Osteocyte (in vitro differentiated cells): ENCODE measurements around the gene GCNT2. TPM values are rescaled to one million over a fixed set of nuclear protein-coding genes. Genes with fewer than 3 reads are reported as not detected.
"Not testable (repeated sequence)": the region's sequence is repeated elsewhere in the genome, so short reads cannot be mapped to it uniquely, and the experiment has no call there.

ENCODE experiments used
- DNase-seq: peaks from one replicate; pipeline ENCODE4 v3.0.0; 2021; ENCODE audit warnings: mixed read lengths; ENCODE audit not compliant: unreplicated experiment; ENCODE audit errors: extremely low spot score
- H3K27ac Mint-ChIP-seq: one replicate; pipeline ENCODE4 v1.8.0; 2021; ENCODE audit warnings: mild to moderate bottlenecking, mixed read lengths; ENCODE audit not compliant: unreplicated experiment
- H3K27me3 Mint-ChIP-seq: one replicate; pipeline ENCODE4 v1.8.0; 2021; ENCODE audit warnings: mixed read lengths; ENCODE audit not compliant: unreplicated experiment
- H3K36me3 Mint-ChIP-seq: one replicate; pipeline ENCODE4 v1.8.0; 2021; ENCODE audit warnings: mixed read lengths; ENCODE audit not compliant: unreplicated experiment
- H3K4me1 Mint-ChIP-seq: one replicate; pipeline ENCODE4 v1.8.0; 2021; ENCODE audit warnings: mixed read lengths; ENCODE audit not compliant: unreplicated experiment
- H3K4me3 Mint-ChIP-seq: one replicate; pipeline ENCODE4 v1.8.0; 2021; ENCODE audit warnings: mild to moderate bottlenecking, moderate library complexity, mixed read lengths; ENCODE audit not compliant: unreplicated experiment
- H3K9me3 Mint-ChIP-seq: one replicate; pipeline ENCODE4 v1.8.0; 2021; ENCODE audit warnings: mixed read lengths; ENCODE audit not compliant: unreplicated experiment
- CTCF ChIP-seq: fragments of 200-600 bp; sonication (generic); IDR thresholded peaks from 2 replicates; pipeline ENCODE4 v1.5.0; 2021; ENCODE audit warnings: antibody characterized with exemption, mild to moderate bottlenecking, moderate library complexity
- total RNA-seq: library from RNA; stranded (reverse); gene quantifications from 2 replicates; pipeline ENCODE4 v1.2.1, GENCODE V29; 2021

The GCNT2 gene
- total RNA-seq, 1 donor from 2014 or later = 0.19 TPM

GRCh38 chr6:10481101-10481500, 40.0 kb upstream of the GCNT2 start:
- Mint-ChIP-seq H3K27ac (no peak overlapping the region), H3K4me3 (no peak overlapping the region), H3K27me3 (no peaks in the 10 kb centered on the region), H3K9me3 (no peaks in the 10 kb centered on the region), H3K4me1 (peaks cover 15% of the 10 kb centered on the region), H3K36me3 (no peaks in the 10 kb centered on the region)
- no peak for DNase-seq
- TF ChIP-seq CTCF = no peak

GRCh38 chr6:10482636-10483257, 38.4 kb upstream of the GCNT2 start:
- Mint-ChIP-seq H3K4me3 (no peak overlapping the region), H3K27me3 (no peaks in the 10 kb centered on the region), H3K27ac (no peak overlapping the region), H3K4me1 (peaks cover 15% of the 10 kb centered on the region), H3K9me3 (no peaks in the 10 kb centered on the region), H3K36me3 (no peaks in the 10 kb centered on the region)
- no peak for DNase-seq
- TF ChIP-seq CTCF = no peak

GRCh38 chr6:10484912-10485311, 36.2 kb upstream of the GCNT2 start:
- H3K4me1 Mint-ChIP-seq = peaks cover 15% of the 10 kb centered on the region
- H3K27me3 Mint-ChIP-seq = peaks cover 1% of the 10 kb centered on the region
- H3K36me3 Mint-ChIP-seq = no peaks in the 10 kb centered on the region
- H3K9me3 Mint-ChIP-seq = no peaks in the 10 kb centered on the region
- H3K4me3 Mint-ChIP-seq = no peak overlapping the region
- DNase-seq = no peak
- no peak overlapping the region for H3K27ac Mint-ChIP-seq
- no peak for TF ChIP-seq CTCF

GRCh38 chr6:10485406-10485805, 35.7 kb upstream of the GCNT2 start:
- Mint-ChIP-seq H3K27me3 (peaks cover 5% of the 10 kb centered on the region), H3K27ac (no peak overlapping the region), H3K36me3 (no peaks in the 10 kb centered on the region), H3K9me3 (no peaks in the 10 kb centered on the region), H3K4me1 (peaks cover 12% of the 10 kb centered on the region), H3K4me3 (no peak overlapping the region)
- TF ChIP-seq CTCF = no peak
- no peak for DNase-seq

- Mint-ChIP-seq H3K36me3 (no peaks in the 10 kb centered on the region), H3K4me1 (peaks cover 6% of the 10 kb centered on the region)
These were observed 34.9 kb upstream of the GCNT2 start for GRCh38 chr6:10486215-10486614.

GRCh38 chr6:10486944-10487588, 34.1 kb upstream of the GCNT2 start:
- H3K4me3 Mint-ChIP-seq, DNase-seq, H3K36me3 Mint-ChIP-seq, H3K4me1 Mint-ChIP-seq, H3K27ac Mint-ChIP-seq, H3K9me3 Mint-ChIP-seq, H3K27me3 Mint-ChIP-seq: not testable (repeated sequence)

More at GRCh38 chr6:10486215-10486614, 34.9 kb upstream of the GCNT2 start:
- no peak for TF ChIP-seq CTCF
- H3K27me3 Mint-ChIP-seq = peaks cover 5% of the 10 kb centered on the region
- H3K27ac Mint-ChIP-seq = no peak overlapping the region
- DNase-seq = no peak
- no peak overlapping the region for H3K4me3 Mint-ChIP-seq
- H3K9me3 Mint-ChIP-seq = no peaks in the 10 kb centered on the region
